ENCODE data around the gene STPG1. TPM values are rescaled to one million over a fixed set of nuclear protein-coding genes. Genes with fewer than 3 reads are reported as not detected.

STPG1 gene
- total RNA-seq, 1 experiment from 2014 or later, result 9.1 TPM

DNA sequence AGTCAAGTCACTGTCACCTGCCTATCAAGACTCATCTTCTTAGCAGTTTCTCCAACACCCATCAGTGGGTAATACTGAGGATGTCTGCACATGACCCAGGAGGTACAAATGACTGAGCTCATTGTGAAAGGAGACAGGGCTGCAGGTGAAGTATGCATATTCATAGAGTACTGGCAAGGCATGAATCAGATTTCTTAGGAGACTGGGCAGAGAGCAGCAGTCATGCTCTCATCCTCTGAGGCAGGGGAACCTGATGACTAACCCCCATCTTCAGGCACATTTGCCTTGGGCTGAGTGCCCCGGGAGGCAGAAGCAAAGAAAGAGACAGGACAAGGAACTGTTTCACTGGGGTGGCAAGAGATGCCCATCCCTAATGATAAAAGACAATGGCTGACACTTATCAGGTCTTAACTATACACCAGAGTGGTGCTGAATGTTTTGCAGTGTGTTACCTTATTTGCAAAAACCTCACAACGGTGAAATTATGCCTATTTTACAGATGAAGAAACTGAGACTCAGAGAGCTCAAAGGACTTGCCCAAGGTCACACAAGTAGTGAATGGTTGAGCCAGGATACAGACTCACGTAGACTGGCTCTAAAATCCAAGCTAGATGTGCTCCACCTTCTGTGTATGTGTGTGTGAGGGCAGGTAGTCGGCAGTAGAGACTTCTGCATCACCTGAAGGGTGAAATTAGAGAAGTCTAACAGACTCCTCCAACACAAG, 103.7 kb downstream of the STPG1 start:
- intact Hi-C loops (cut with micrococcal nuclease; ENCODE audit: unreplicated experiment), result no loop called here
- no peaks in the 10 kb centered on the region for H3K9me3 Mint-ChIP-seq (ENCODE audit: low read depth, unreplicated experiment)

DNA sequence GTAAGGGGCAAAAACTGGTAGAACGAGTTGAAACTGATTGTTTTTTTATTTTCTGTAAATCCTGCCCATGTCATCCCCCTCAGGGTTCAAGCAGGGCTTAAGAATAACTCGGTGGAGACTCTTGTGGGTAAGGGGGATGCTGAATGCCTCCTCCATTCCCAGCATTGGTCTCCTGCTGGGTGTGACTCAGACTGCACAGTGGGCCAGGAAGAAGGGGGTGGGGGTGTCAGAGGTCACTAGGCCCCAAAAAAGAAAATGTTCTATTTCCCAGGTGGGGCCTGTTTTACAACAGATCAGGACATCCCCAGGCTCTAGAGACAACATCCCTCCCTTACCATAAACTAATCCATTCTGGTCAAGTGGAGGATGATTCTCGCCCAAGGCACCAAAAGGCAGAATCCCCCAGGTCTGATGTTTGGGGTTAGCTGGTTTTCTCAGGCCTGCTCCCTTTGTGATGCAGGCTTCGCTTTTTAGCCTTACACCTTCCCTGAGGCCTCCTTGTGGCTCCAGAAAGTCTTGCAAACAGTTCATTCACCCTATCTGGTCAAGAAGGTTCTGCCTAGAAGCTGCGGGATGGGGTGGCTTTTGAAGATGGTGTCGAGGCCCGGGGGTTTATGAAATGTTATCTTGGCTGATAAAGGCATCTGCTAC, 105.1 kb downstream of the STPG1 start:
- no peaks in the 10 kb centered on the region for H3K36me3 Mint-ChIP-seq (ENCODE audit: insufficient read depth, unreplicated experiment)
- TF ChIP-seq, protein P1, sequence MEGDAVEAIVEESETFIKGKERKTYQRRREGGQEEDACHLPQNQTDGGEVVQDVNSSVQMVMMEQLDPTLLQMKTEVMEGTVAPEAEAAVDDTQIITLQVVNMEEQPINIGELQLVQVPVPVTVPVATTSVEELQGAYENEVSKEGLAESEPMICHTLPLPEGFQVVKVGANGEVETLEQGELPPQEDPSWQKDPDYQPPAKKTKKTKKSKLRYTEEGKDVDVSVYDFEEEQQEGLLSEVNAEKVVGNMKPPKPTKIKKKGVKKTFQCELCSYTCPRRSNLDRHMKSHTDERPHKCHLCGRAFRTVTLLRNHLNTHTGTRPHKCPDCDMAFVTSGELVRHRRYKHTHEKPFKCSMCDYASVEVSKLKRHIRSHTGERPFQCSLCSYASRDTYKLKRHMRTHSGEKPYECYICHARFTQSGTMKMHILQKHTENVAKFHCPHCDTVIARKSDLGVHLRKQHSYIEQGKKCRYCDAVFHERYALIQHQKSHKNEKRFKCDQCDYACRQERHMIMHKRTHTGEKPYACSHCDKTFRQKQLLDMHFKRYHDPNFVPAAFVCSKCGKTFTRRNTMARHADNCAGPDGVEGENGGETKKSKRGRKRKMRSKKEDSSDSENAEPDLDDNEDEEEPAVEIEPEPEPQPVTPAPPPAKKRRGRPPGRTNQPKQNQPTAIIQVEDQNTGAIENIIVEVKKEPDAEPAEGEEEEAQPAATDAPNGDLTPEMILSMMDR (IDR thresholded peaks at IDR 0.05; ENCODE audit: unreplicated experiment), result no peak
- no peaks in the 10 kb centered on the region for H3K9me3 Mint-ChIP-seq (ENCODE audit: low read depth, unreplicated experiment)
- intact Hi-C loops (cut with micrococcal nuclease; ENCODE audit: unreplicated experiment), result no loop called here
- no peak for DNase-seq
- no TSS peak for BruUV-seq (replicated peaks)
- H3K27me3 Mint-ChIP-seq (ENCODE audit: unreplicated experiment), result no peaks in the 10 kb centered on the region
- no peak overlapping the region for H3K4me3 Mint-ChIP-seq (ENCODE audit: low read depth, unreplicated experiment)
- H3K27ac Mint-ChIP-seq (ENCODE audit: unreplicated experiment), result no peak overlapping the region
- CTCF ChIA-PET, result interaction anchor here (1.1 to 1.6 kb wide), 2 partner anchors 107 to 109 kb away, joined by 4 read pairs; no protein-coding TSS in a partner anchor
- H3K4me1 Mint-ChIP-seq (ENCODE audit: low read depth, unreplicated experiment), result peaks cover 9% of the 10 kb centered on the region

More for the DNA sequence above, 103.7 kb downstream of the STPG1 start:
- TF ChIP-seq, protein P1 (IDR thresholded peaks at IDR 0.05; ENCODE audit: unreplicated experiment), result no peak
- CTCF ChIA-PET, result no interaction called here
- peaks cover 9% of the 10 kb centered on the region for H3K4me1 Mint-ChIP-seq (ENCODE audit: low read depth, unreplicated experiment)
- no peaks in the 10 kb centered on the region for H3K27me3 Mint-ChIP-seq (ENCODE audit: unreplicated experiment)
- DNase-seq, result no peak
- no peak overlapping the region for H3K4me3 Mint-ChIP-seq (ENCODE audit: low read depth, unreplicated experiment)
- BruUV-seq (replicated peaks), result no TSS peak
- H3K27ac Mint-ChIP-seq (ENCODE audit: unreplicated experiment), result no peak overlapping the region
- no peaks in the 10 kb centered on the region for H3K36me3 Mint-ChIP-seq (ENCODE audit: insufficient read depth, unreplicated experiment)

Other genes starting within 250 kb of the STPG1 start
- 4.5 and 5.0 TPM in 2 replicates for gene IFNLR1, start 226.5 kb downstream of the STPG1 start, total RNA-seq (2022)
- 1.4 and 2.9 TPM in 2 replicates for gene GRHL3, start 94.4 kb downstream of the STPG1 start, total RNA-seq (2022)
- 28.8 and 30.8 TPM in 2 replicates for gene NIPAL3, start 2.0 kb upstream of the STPG1 start, total RNA-seq (2022)
- 12.9 and 15.3 TPM in 2 replicates for gene RCAN3, start 89.1 kb upstream of the STPG1 start, total RNA-seq (2022)
- 63.9 and 78.8 TPM in 2 replicates for gene NCMAP, start 142.3 kb upstream of the STPG1 start, total RNA-seq (2022)
- gene SRRM1, start 229.5 kb upstream of the STPG1 start, total RNA-seq (2022), result 122 and 130 TPM in 2 replicates

Data from Calu3 (cell line).